GM18499 (cell line): Measurements from ENCODE around the gene PHYHIPL.
"Not testable (repeated sequence)": the region's sequence is repeated elsewhere in the genome, so short reads cannot be mapped to it uniquely, and the experiment has no call there.

ENCODE experiments used
- ATAC-seq: cut with Tn5 transposase; IDR thresholded peaks from one replicate; pipeline ENCODE4 v1.9.1; 2021; ENCODE audit warnings: moderate number of reproducible peaks; ENCODE audit not compliant: insufficient read depth, unreplicated experiment

PHYHIPL gene

GRCh38 chr10:59181668-59182067 is 5.2 kb downstream of the PHYHIPL start:
- ATAC-seq: peak; percentile 67

GRCh38 chr10:59190332-59190731 is 13.9 kb downstream of the PHYHIPL start:
- no peak for ATAC-seq

- no peak for ATAC-seq
Measured at GRCh38 chr10:59206204-59206720, 29.8 kb downstream of the PHYHIPL start.

- ATAC-seq: no peak
Measured at GRCh38 chr10:59212301-59212798, 35.9 kb downstream of the PHYHIPL start.

GRCh38 chr10:59214160-59214559 is 37.7 kb downstream of the PHYHIPL start:
- ATAC-seq: no peak

GRCh38 chr10:59216178-59216869 is 39.9 kb downstream of the PHYHIPL start:
- no peak for ATAC-seq

- ATAC-seq: no peak
Measured at GRCh38 chr10:59222788-59223187, 46.3 kb downstream of the PHYHIPL start.

- not testable (repeated sequence) for ATAC-seq
Measured at GRCh38 chr10:59223597-59223996, 47.2 kb downstream of the PHYHIPL start.

- ATAC-seq: no peak
Measured at GRCh38 chr10:59225211-59225610, 48.8 kb downstream of the PHYHIPL start.

- no peak for ATAC-seq
Measured at GRCh38 chr10:59227136-59227673, 50.8 kb downstream of the PHYHIPL start.

GRCh38 chr10:59229441-59229840 is 53.0 kb downstream of the PHYHIPL start:
- no peak for ATAC-seq

- no peak for ATAC-seq
Measured at GRCh38 chr10:59234194-59234593, 57.8 kb downstream of the PHYHIPL start.

GRCh38 chr10:59234816-59235429 is 58.5 kb downstream of the PHYHIPL start:
- ATAC-seq: no peak

- ATAC-seq: no peak
Measured at GRCh38 chr10:59236064-59236697, 59.7 kb downstream of the PHYHIPL start.

GRCh38 chr10:59237775-59238174 is 61.3 kb downstream of the PHYHIPL start:
- ATAC-seq: no peak

- not testable (repeated sequence) for ATAC-seq
Measured at GRCh38 chr10:59239108-59239507, 62.7 kb downstream of the PHYHIPL start.

- no peak for ATAC-seq
Measured at GRCh38 chr10:59240582-59241183, 64.2 kb downstream of the PHYHIPL start.

- no peak for ATAC-seq
Measured at GRCh38 chr10:59242057-59242456, 65.6 kb downstream of the PHYHIPL start.

- no peak for ATAC-seq
Measured at GRCh38 chr10:59242991-59243390, 66.5 kb downstream of the PHYHIPL start.

- ATAC-seq: no peak
Measured at GRCh38 chr10:59243611-59244195, 67.3 kb downstream of the PHYHIPL start.
